OCI-LY3 (cell line): ENCODE data around the gene RORC.

Experiments
- EZH2phosphoT487 ChIP-seq: fragments of 200-600 bp; shearing (Covaris generic); IDR thresholded peaks from 2 replicates; pipeline ENCODE4 v1.6.1; 2018; ENCODE audit warnings: antibody characterized with exemption, mixed run types, low read depth
- TF ChIP-seq, protein P1 (sequence below): fragments of 200-600, 300-600 bp; sonication (generic); IDR thresholded peaks from 2 replicates; pipeline ENCODE4 v1.5.1; 2014; ENCODE audit warnings: antibody characterized with exemption, low read length, low read depth

DNA sequence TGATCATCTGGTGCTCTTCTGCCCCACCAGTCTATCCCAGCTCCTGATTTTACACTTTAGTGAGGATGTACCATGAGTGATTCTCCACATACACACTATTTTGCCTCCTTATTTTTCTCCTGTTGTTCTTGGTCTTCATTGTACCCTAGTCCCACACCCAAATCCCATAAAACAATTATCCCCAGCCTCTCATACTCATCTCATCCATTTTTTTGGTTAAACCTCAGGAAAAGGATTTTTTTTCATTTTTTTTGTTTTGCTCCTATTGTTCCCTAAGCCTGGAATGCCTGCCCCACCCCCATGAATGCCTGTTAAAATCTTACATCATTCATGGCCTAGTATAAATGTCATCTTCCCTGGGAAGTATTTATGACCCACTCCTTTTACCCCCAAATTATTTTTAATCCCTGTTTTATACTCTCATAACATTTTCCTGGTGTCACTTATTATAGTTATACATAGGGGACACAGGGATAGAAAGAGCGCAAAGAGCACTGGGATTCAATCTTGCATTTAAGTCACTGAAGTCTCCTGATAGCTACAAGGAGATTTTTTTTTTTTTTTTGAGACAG, 21.5 kb downstream of the RORC start:
- TF ChIP-seq, protein P1, sequence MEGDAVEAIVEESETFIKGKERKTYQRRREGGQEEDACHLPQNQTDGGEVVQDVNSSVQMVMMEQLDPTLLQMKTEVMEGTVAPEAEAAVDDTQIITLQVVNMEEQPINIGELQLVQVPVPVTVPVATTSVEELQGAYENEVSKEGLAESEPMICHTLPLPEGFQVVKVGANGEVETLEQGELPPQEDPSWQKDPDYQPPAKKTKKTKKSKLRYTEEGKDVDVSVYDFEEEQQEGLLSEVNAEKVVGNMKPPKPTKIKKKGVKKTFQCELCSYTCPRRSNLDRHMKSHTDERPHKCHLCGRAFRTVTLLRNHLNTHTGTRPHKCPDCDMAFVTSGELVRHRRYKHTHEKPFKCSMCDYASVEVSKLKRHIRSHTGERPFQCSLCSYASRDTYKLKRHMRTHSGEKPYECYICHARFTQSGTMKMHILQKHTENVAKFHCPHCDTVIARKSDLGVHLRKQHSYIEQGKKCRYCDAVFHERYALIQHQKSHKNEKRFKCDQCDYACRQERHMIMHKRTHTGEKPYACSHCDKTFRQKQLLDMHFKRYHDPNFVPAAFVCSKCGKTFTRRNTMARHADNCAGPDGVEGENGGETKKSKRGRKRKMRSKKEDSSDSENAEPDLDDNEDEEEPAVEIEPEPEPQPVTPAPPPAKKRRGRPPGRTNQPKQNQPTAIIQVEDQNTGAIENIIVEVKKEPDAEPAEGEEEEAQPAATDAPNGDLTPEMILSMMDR, result no peak
- no peak for TF ChIP-seq EZH2phosphoT487
